ENCODE results near the gene KIAA1755.
"Not testable (repeated sequence)": the region's sequence is repeated elsewhere in the genome, so short reads cannot be mapped to it uniquely, and the experiment has no call there.

- not testable (repeated sequence) for TF ChIP-seq EZH2 (IDR thresholded peaks at IDR 0.05; ENCODE audit: borderline replicate concordance, low read depth, low read length, poor library complexity, severe bottlenecking); CTCF (conservative IDR thresholded peaks at IDR 0.05; ENCODE audit: low read depth, low read length)
Measured at GRCh38 chr20:38254621-38255020, 5.9 kb downstream of the KIAA1755 start.
